Measurements from ENCODE around the gene ARHGAP10. TPM values are rescaled to one million over a fixed set of nuclear protein-coding genes. Genes with fewer than 3 reads are reported as not detected.

The ARHGAP10 gene
- total and polyA plus RNA-seq, 10 of the 15 experiments (the other 5 are each of a cell fraction or from before 2014, with no cell fraction given): 1.3 to 25.8 (median 17.2) TPM

DNA sequence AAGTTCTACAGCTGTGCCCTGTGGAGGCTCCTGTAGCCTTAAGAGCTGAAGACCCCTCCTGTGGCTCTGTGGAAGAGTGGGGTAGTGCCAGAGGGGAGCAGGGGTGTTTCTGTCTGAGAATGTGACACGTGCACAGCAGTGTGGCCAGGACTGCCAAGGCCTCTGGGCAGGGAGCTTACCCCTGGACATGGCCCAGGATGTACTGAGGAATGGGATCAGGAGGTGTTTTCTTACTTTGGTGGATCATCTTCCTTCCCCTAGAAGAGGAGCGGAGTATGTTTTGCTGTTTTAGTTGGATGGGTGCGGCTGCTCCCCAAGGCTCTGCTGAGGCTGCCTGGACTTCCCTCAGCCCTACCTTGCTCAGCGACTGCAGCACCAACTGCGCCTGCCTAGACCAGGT is 342.6 kb downstream of the ARHGAP10 start:
- Histone ChIP-seq H2AFZ (ENCODE audit: control insufficient read depth, low read depth, low read length) (no peak overlapping the region), H3K4me2 (ENCODE audit: control insufficient read depth, insufficient read depth) (no peak overlapping the region), H3K4me1 (ENCODE audit: control insufficient read depth, insufficient read depth, low read length) (no peaks in the 10 kb centered on the region), H3K9me3 (replicated peaks; ENCODE audit: control insufficient read depth, insufficient read depth, low read length) (peaks cover 7% of the 10 kb centered on the region; the same call in 1 of the 3 replicates), H4K20me1 (ENCODE audit: control insufficient read depth, insufficient read depth) (no peaks in the 10 kb centered on the region), H3K27ac (ENCODE audit: control insufficient read depth, insufficient read depth) (no peak overlapping the region), H3K4me3 (no peak overlapping the region), H3K27me3 (replicated peaks in 1 of 2; ENCODE audit: control insufficient read depth in 2 of 2, insufficient read depth in 2 of 2, low read length in 1 of 2) (no peaks in the 10 kb centered on the region), H3K79me2 (ENCODE audit: control insufficient read depth, insufficient read depth, low read length) (no peaks in the 10 kb centered on the region), H3K9ac (ENCODE audit: control insufficient read depth, insufficient read depth, low read length) (no peak overlapping the region), H3K36me3 (ENCODE audit: control insufficient read depth in 2 of 2, insufficient read depth in 2 of 2, low read length in 1 of 2) (peaks cover 7 to 9% of the 10 kb centered on the region in 2 experiments; a peak in 3 of 4 replicates)
- RAD21 ChIA-PET (ENCODE audit: unreplicated experiment): no interaction called here
- BruUV-seq (replicated peaks): no TSS peak
- in situ Hi-C loops (cut with MboI) (no loop called here), intact Hi-C loops (cut with micrococcal nuclease; ENCODE audit: unreplicated experiment) (no loop called here)
- TF ChIP-seq EGR1 (IDR thresholded peaks at IDR 0.05; ENCODE audit: borderline replicate concordance in 1 of 2, low read depth in 2 of 2, low read length in 2 of 2) (no peak), NR2C1 (IDR thresholded peaks at IDR 0.05) (no peak), POLR2AphosphoS5 (IDR thresholded peaks at IDR 0.05; ENCODE audit: low read length) (no peak), JUNB (IDR thresholded peaks at IDR 0.05) (no peak), MEF2A (IDR thresholded peaks at IDR 0.05; ENCODE audit: insufficient read depth, low read depth, low read length) (no peak), NFXL1 (IDR thresholded peaks at IDR 0.05; ENCODE audit: borderline replicate concordance) (no peak), PAX8 (IDR thresholded peaks at IDR 0.05) (no peak), FOXK2 (IDR thresholded peaks at IDR 0.05) (no peak), NR2F1 (conservative IDR thresholded peaks at IDR 0.05) (no peak), WRNIP1 (IDR thresholded peaks at IDR 0.05; ENCODE audit: borderline replicate concordance, low read depth, low read length) (no peak), CBX5 (IDR thresholded peaks at IDR 0.05; ENCODE audit: low read depth) (no peak), SUZ12 (IDR thresholded peaks at IDR 0.05; ENCODE audit: unreplicated experiment) (no peak), HCFC1 (IDR thresholded peaks at IDR 0.05; ENCODE audit: low read length) (no peak), MYB (IDR thresholded peaks at IDR 0.05; ENCODE audit: borderline replicate concordance, low read depth, low read length) (no peak), EZH2 (IDR thresholded peaks at IDR 0.05; ENCODE audit: borderline replicate concordance, control insufficient read depth, low read depth, low read length) (no peak), DPF2 (IDR thresholded peaks at IDR 0.05) (no peak), MYC (IDR thresholded peaks at IDR 0.05; ENCODE audit: insufficient read depth, insufficient read length, insufficient replicate concordance, low read length, severe bottlenecking) (no peak)
- TF ChIP-seq, protein P1, sequence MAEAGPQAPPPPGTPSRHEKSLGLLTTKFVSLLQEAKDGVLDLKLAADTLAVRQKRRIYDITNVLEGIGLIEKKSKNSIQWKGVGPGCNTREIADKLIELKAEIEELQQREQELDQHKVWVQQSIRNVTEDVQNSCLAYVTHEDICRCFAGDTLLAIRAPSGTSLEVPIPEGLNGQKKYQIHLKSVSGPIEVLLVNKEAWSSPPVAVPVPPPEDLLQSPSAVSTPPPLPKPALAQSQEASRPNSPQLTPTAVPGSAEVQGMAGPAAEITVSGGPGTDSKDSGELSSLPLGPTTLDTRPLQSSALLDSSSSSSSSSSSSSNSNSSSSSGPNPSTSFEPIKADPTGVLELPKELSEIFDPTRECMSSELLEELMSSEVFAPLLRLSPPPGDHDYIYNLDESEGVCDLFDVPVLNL (IDR thresholded peaks at IDR 0.05; ENCODE audit: low read depth, low read length): no peak
- TF ChIP-seq, protein P2, sequence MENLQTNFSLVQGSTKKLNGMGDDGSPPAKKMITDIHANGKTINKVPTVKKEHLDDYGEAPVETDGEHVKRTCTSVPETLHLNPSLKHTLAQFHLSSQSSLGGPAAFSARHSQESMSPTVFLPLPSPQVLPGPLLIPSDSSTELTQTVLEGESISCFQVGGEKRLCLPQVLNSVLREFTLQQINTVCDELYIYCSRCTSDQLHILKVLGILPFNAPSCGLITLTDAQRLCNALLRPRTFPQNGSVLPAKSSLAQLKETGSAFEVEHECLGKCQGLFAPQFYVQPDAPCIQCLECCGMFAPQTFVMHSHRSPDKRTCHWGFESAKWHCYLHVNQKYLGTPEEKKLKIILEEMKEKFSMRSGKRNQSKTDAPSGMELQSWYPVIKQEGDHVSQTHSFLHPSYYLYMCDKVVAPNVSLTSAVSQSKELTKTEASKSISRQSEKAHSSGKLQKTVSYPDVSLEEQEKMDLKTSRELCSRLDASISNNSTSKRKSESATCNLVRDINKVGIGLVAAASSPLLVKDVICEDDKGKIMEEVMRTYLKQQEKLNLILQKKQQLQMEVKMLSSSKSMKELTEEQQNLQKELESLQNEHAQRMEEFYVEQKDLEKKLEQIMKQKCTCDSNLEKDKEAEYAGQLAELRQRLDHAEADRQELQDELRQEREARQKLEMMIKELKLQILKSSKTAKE (IDR thresholded peaks at IDR 0.05; ENCODE audit: low read depth, poor library complexity, severe bottlenecking): no peak
- TF ChIP-seq, protein P3, sequence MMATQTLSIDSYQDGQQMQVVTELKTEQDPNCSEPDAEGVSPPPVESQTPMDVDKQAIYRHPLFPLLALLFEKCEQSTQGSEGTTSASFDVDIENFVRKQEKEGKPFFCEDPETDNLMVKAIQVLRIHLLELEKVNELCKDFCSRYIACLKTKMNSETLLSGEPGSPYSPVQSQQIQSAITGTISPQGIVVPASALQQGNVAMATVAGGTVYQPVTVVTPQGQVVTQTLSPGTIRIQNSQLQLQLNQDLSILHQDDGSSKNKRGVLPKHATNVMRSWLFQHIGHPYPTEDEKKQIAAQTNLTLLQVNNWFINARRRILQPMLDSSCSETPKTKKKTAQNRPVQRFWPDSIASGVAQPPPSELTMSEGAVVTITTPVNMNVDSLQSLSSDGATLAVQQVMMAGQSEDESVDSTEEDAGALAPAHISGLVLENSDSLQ (IDR thresholded peaks at IDR 0.05): no peak
- FAIRE-seq: no peak
- WGBS (ENCODE audit: insufficient coverage, insufficient replicate concordance, low lambda C conversion rate, missing lambda C conversion rate): 91% methylated on average over 5 of the region's 5 CpGs
- CTCF ChIA-PET: no interaction called here
- SMC1A ChIA-PET (ENCODE audit: uncharacterized antibody, unreplicated experiment): no interaction called here
- ATAC-seq: no peak
- no peak for DNase-seq (ENCODE audit: low read depth, low spot score)
- POLR2A ChIA-PET: no interaction called here

All from GM12878 (cell line).